ENCODE data around the gene IL1R2.

DNA sequence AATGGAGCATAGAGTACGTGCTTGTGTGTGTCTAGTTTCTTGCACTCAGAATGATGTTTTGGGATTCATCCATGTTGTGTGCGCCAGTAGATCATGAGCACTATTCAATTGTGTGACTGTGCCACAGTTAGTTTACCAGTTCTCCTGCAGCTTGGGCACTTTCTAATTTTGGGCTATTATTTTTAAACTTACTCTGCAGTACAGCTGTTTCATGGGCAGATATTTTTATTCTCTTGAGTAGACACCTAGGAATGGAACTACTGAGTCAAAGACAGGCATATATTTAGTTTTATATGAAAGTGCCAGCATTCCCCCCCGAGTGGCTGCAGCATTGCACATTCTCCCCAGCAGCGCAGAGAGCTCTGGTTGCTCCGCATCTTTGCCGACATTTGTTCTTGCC, 74.8 kb downstream of the IL1R2 start:
- no peak for TF ChIP-seq EP300 (IDR thresholded peaks at IDR 0.05; ENCODE audit: borderline replicate concordance)
- no peak for TF ChIP-seq CREB1 (IDR thresholded peaks at IDR 0.05; ENCODE audit: low read depth)
- TF ChIP-seq TEAD4 (IDR thresholded peaks at IDR 0.05): no peak
- no peak for TF ChIP-seq RAD21 (IDR thresholded peaks at IDR 0.05; ENCODE audit: low read depth)
- TF ChIP-seq TAF1 (IDR thresholded peaks at IDR 0.05; ENCODE audit: low read depth): no peak
- no peak for TF ChIP-seq EGR1 (IDR thresholded peaks at IDR 0.05)
- TF ChIP-seq TCF12 (IDR thresholded peaks at IDR 0.05; ENCODE audit: low read depth): no peak
- no peak for TF ChIP-seq CEBPB (IDR thresholded peaks at IDR 0.05)
- TF ChIP-seq, protein P1, sequence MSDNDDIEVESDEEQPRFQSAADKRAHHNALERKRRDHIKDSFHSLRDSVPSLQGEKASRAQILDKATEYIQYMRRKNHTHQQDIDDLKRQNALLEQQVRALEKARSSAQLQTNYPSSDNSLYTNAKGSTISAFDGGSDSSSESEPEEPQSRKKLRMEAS (IDR thresholded peaks at IDR 0.05): no peak
- TF ChIP-seq FOXM1 (IDR thresholded peaks at IDR 0.05; ENCODE audit: borderline replicate concordance, low read depth): no peak

Data from Ishikawa (cell line).